Measurements from ENCODE around the gene TMEM220. TPM values are rescaled to one million over a fixed set of nuclear protein-coding genes. Genes with fewer than 3 reads are reported as not detected.

TMEM220 gene
- total RNA-seq, 3 donors from 2014 or later (not counting 1 experiment from before 2014, with no cell fraction given), result 0.97 to 2.2 (median 1.4) TPM

DNA sequence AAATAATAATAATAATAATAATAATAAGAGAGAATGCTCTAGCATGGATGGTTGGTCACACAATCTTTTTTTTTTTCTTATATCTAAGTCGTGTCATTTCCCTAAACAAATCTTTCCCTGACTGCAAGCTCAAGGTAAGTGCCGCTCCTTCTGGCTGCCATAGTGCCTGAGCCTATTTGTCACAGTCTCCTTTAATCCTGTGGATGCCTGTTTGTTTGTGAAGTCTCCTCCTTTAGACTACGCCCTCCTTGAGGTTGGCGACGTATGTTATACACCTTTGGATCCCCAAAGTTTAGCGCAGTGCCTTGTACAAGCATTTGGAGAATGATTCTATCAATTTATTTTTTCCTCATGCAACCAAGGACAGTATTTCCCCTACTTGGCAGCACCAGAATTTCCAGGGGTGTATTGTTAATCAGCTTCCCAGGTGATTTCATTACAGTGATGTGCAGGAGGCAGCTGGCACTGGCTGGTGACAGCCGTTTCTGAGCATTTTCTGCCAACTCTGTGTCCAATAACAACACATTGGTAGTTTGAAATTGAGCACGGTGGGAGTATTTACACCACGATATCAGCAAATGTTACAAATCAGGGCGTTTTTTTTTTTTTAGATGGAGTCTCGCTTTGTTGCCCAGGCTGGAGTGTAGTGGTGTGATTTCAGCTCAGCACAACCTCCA is 47.4 kb upstream of the TMEM220 start:
- no peak overlapping the region for H3K27ac Mint-ChIP-seq
- no peaks in the 10 kb centered on the region for H3K27me3 ChIP-seq (ENCODE audit: control insufficient read depth, insufficient read depth, low read length)
- intact Hi-C loops (cut with micrococcal nuclease), result no loop called here
- H3K9me3 ChIP-seq (ENCODE audit: control insufficient read depth, insufficient read depth, low read length), result peaks cover 3% of the 10 kb centered on the region
- no peak overlapping the region for H3K4me3 ChIP-seq (ENCODE audit: low read length)
- ATAC-seq (no peak), DNase-seq (no peak)
- no peaks in the 10 kb centered on the region for H3K4me1 Mint-ChIP-seq
- H3K4me3 Mint-ChIP-seq, result no peak overlapping the region
- H3K9me3 Mint-ChIP-seq, result no peaks in the 10 kb centered on the region
- no peak overlapping the region for H3K27ac ChIP-seq (ENCODE audit: low read length)
- H3K27me3 Mint-ChIP-seq (ENCODE audit: low read depth in 2 of 2), result peaks cover 0 to 5% of the 10 kb centered on the region in 2 donors
- no peaks in the 10 kb centered on the region for H3K4me1 ChIP-seq (ENCODE audit: control insufficient read depth, insufficient read depth, low read length)
- no peaks in the 10 kb centered on the region for H3K36me3 Mint-ChIP-seq
- TF ChIP-seq, protein P1, sequence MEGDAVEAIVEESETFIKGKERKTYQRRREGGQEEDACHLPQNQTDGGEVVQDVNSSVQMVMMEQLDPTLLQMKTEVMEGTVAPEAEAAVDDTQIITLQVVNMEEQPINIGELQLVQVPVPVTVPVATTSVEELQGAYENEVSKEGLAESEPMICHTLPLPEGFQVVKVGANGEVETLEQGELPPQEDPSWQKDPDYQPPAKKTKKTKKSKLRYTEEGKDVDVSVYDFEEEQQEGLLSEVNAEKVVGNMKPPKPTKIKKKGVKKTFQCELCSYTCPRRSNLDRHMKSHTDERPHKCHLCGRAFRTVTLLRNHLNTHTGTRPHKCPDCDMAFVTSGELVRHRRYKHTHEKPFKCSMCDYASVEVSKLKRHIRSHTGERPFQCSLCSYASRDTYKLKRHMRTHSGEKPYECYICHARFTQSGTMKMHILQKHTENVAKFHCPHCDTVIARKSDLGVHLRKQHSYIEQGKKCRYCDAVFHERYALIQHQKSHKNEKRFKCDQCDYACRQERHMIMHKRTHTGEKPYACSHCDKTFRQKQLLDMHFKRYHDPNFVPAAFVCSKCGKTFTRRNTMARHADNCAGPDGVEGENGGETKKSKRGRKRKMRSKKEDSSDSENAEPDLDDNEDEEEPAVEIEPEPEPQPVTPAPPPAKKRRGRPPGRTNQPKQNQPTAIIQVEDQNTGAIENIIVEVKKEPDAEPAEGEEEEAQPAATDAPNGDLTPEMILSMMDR (IDR thresholded peaks at IDR 0.05), result no peak
- no peaks in the 10 kb centered on the region for H3K36me3 ChIP-seq (ENCODE audit: control insufficient read depth, insufficient read depth, low read length)
- 90% methylated on average over 9 of the region's 11 CpGs for WGBS (ENCODE audit: insufficient coverage)

DNA sequence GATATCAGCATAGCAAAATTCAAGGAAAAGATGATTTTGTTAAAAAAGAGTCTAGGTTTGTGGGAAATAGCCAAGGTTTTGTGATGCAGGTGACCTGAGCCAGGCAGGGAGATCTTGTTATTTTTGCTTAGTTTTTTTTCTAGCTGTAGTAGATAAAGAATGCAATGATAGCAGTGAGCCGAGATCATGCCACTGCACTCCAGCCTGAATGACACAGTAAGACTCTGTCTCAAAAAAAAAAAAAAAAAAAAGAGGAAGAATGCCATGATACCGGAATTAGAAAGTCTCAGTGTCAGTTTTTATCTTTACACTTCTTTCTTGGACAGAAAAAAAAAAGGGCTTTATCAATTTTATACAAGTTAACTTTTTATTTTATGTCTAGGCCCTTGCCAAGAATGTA is 46.6 kb upstream of the TMEM220 start:
- H3K36me3 Mint-ChIP-seq, result no peaks in the 10 kb centered on the region
- no peaks in the 10 kb centered on the region for H3K4me1 Mint-ChIP-seq
- DNase-seq (no peak), ATAC-seq (no peak)
- H3K27ac Mint-ChIP-seq, result no peak overlapping the region
- Histone ChIP-seq H3K4me1 (ENCODE audit: control insufficient read depth, insufficient read depth, low read length) (no peaks in the 10 kb centered on the region), H3K36me3 (ENCODE audit: control insufficient read depth, insufficient read depth, low read length) (no peaks in the 10 kb centered on the region), H3K4me3 (ENCODE audit: low read length) (no peak overlapping the region), H3K27ac (ENCODE audit: low read length) (no peak overlapping the region), H3K9me3 (ENCODE audit: control insufficient read depth, insufficient read depth, low read length) (peaks cover 5% of the 10 kb centered on the region), H3K27me3 (ENCODE audit: control insufficient read depth, insufficient read depth, low read length) (no peaks in the 10 kb centered on the region)
- 43% methylated on average over 1 of the region's 2 CpGs for WGBS (ENCODE audit: insufficient coverage)
- H3K9me3 Mint-ChIP-seq, result no peaks in the 10 kb centered on the region
- TF ChIP-seq, protein P1 (IDR thresholded peaks at IDR 0.05), result no peak
- H3K4me3 Mint-ChIP-seq, result no peak overlapping the region
- intact Hi-C loops (cut with micrococcal nuclease), result no loop called here
- peaks cover 0 to 5% of the 10 kb centered on the region in 2 donors for H3K27me3 Mint-ChIP-seq (ENCODE audit: low read depth in 2 of 2)

DNA sequence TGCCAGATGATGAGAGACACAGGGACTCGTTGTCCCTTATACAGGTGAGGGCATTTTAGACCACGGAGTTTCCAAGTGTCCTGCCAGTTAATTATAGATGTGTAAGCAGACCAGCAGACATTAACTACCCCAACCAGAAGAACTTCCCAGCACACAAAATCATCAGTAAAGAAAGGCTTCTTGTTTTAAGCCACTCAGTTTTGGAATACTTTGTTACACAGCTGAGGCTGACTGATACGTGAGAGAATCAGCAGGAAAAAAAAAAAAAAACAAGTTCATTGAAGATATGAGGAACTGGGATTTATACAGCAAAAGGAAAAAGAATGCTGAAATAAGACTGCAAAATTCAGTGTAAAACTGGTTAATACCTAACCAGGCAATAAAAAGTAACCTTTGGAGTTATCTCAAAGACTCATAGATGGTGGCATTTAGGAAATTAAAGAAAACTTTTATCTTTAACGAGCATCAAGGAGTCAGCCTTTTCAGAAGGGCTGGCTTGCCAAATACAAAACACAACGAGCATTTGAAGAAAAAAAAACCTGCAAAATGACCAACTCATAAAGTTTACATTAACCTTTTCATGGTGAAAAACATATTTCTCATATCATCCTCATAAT is 46.0 kb upstream of the TMEM220 start:
- Mint-ChIP-seq H3K27ac (no peak overlapping the region), H3K4me1 (no peaks in the 10 kb centered on the region), H3K9me3 (no peaks in the 10 kb centered on the region), H3K27me3 (ENCODE audit: low read depth in 2 of 2) (peaks cover 0 to 5% of the 10 kb centered on the region in 2 donors), H3K36me3 (no peaks in the 10 kb centered on the region), H3K4me3 (no peak overlapping the region)
- DNase-seq, result no peak
- H3K4me1 ChIP-seq (ENCODE audit: control insufficient read depth, insufficient read depth, low read length), result no peaks in the 10 kb centered on the region
- no peaks in the 10 kb centered on the region for H3K27me3 ChIP-seq (ENCODE audit: control insufficient read depth, insufficient read depth, low read length)
- TF ChIP-seq, protein P1 (IDR thresholded peaks at IDR 0.05), result no peak
- no peak overlapping the region for H3K4me3 ChIP-seq (ENCODE audit: low read length)
- peaks cover 5% of the 10 kb centered on the region for H3K9me3 ChIP-seq (ENCODE audit: control insufficient read depth, insufficient read depth, low read length)
- no peaks in the 10 kb centered on the region for H3K36me3 ChIP-seq (ENCODE audit: control insufficient read depth, insufficient read depth, low read length)
- no peak overlapping the region for H3K27ac ChIP-seq (ENCODE audit: low read length)
- intact Hi-C loops (cut with micrococcal nuclease), result no loop called here
- no peak for ATAC-seq
- 56% methylated on average over 4 of the region's 5 CpGs for WGBS (ENCODE audit: insufficient coverage)

Measured in natural killer cell (primary cell).